Fibroblast of skin of left quadriceps (primary cell): ENCODE results near the gene TUBGCP6.
A peak's percentile ranks its signal among the peaks of the same experiment; 100 is the strongest.

ENCODE experiments used
- DNase-seq, 2 experiments: peaks; one replicate each; pipeline ENCODE4 v3.0.0-alpha.2; 2013; ENCODE audit warnings: low read depth in 2 of 2

TUBGCP6 gene

GRCh38 chr22:50197000-50197800 is 47.6 kb downstream of the TUBGCP6 start:
- DNase-seq, result no peak

- no peak for DNase-seq
These were observed 48.6 kb downstream of the TUBGCP6 start for GRCh38 chr22:50196256-50196655.

GRCh38 chr22:50194037-50194805 is 50.6 kb downstream of the TUBGCP6 start:
- DNase-seq, result no peak

GRCh38 chr22:50193621-50194020 is 51.2 kb downstream of the TUBGCP6 start:
- DNase-seq, result no peak

- DNase-seq, result no peak
These were observed 52.2 kb downstream of the TUBGCP6 start for GRCh38 chr22:50192436-50193204.

GRCh38 chr22:50190941-50191741 is 53.7 kb downstream of the TUBGCP6 start:
- DNase-seq, result no peak

- no peak for DNase-seq
These were observed 54.5 kb downstream of the TUBGCP6 start for GRCh38 chr22:50190182-50190940.

GRCh38 chr22:50189849-50190181 is 55.0 kb downstream of the TUBGCP6 start:
- DNase-seq, result no peak

- no peak for DNase-seq
These were observed 55.5 kb downstream of the TUBGCP6 start for GRCh38 chr22:50189184-50189848.

GRCh38 chr22:50188356-50188755 is 56.5 kb downstream of the TUBGCP6 start:
- no peak for DNase-seq

- DNase-seq, result no peak
These were observed 57.9 kb downstream of the TUBGCP6 start for GRCh38 chr22:50186761-50187523.

GRCh38 chr22:50186181-50186714 is 58.6 kb downstream of the TUBGCP6 start:
- DNase-seq, result no peak

GRCh38 chr22:50185375-50186087 is 59.3 kb downstream of the TUBGCP6 start, which contains the start of gene TRABD:
TSS of gene TRABD (plus strand) at chr22:50185913. CDS start at chr22:50193061, 7,148 bp downstream.
- peak; percentile 78 to 81 for DNase-seq

- DNase-seq, result no peak
These were observed 59.9 kb downstream of the TUBGCP6 start for GRCh38 chr22:50184902-50185374.

GRCh38 chr22:50184004-50184901 is 60.6 kb downstream of the TUBGCP6 start:
- no peak for DNase-seq

GRCh38 chr22:50183141-50183971 is 61.5 kb downstream of the TUBGCP6 start:
- no peak for DNase-seq
